Activated CD8-positive, alpha-beta T cell treated with anti-CD3 and anti-CD28 coated beads, Interleukin-2, amount 10 ng/mL, durations not matched to agents 7 days and 5 days (primary cell): ENCODE data around the gene SNX12. TPM values are rescaled to one million over a fixed set of nuclear protein-coding genes. Genes with fewer than 3 reads are reported as not detected.
"Not testable (repeated sequence)": the region's sequence is repeated elsewhere in the genome, so short reads cannot be mapped to it uniquely, and the experiment has no call there.

Source experiments
- ATAC-seq: fragments of 150-1000 bp; cut with Tn5 transposase; one replicate; pipeline ENCODE4 v1.10.0; 2021; ENCODE audit warnings: moderate library complexity
- CTCF ChIA-PET: fragments of 350-600 bp; sonication (Branson Sonifier 250); formaldehyde crosslinking; loops from one replicate; lab custom pipeline; 2021; ENCODE audit warnings: antibody characterized with exemption; lab: Charles Lee
- POLR2A ChIA-PET: fragments of 350-600 bp; sonication (Branson Sonifier 250); formaldehyde crosslinking; loops from one replicate; lab custom pipeline; 2021; ENCODE audit warnings: antibody characterized with exemption; lab: Charles Lee
- DNase-seq: peaks from one replicate; pipeline ENCODE4 v3.0.0-alpha.2; 2020
- H3K27ac Mint-ChIP-seq: one replicate; pipeline ENCODE4 v1.8.0; 2021; ENCODE audit warnings: mild to moderate bottlenecking, mixed read lengths
- H3K27me3 Mint-ChIP-seq: one replicate; pipeline ENCODE4 v1.8.0; 2021; ENCODE audit warnings: low read depth, mixed read lengths
- H3K36me3 Mint-ChIP-seq: one replicate; pipeline ENCODE4 v1.8.0; 2021; ENCODE audit warnings: low read depth, mixed read lengths
- H3K4me1 Mint-ChIP-seq: one replicate; pipeline ENCODE4 v1.8.0; 2021; ENCODE audit warnings: low read depth, mixed read lengths
- H3K4me3 Mint-ChIP-seq: one replicate; pipeline ENCODE4 v1.8.0; 2021; ENCODE audit warnings: mild to moderate bottlenecking, mixed read lengths
- H3K9me3 Mint-ChIP-seq: one replicate; pipeline ENCODE4 v1.8.0; 2022; ENCODE audit warnings: mixed read lengths; ENCODE audit not compliant: insufficient read depth
- total RNA-seq, 2 experiments: library from RNA; stranded (reverse); gene quantifications; one replicate each; pipeline ENCODE4 v1.2.3, GENCODE V29; 2021

Gene SNX12
- total RNA-seq, 2 experiments from 2014 or later, result 38.9 to 46.9 TPM

GRCh38 chrX:71056867-71057266 is 11.3 kb downstream of the SNX12 start:
- CTCF ChIA-PET, result no interaction called here
- ATAC-seq, result no peak

GRCh38 chrX:71053217-71053621 is 14.9 kb downstream of the SNX12 start:
- Mint-ChIP-seq H3K4me1 (peaks cover 23% of the 10 kb centered on the region), H3K27ac (no peak overlapping the region), H3K9me3 (no peaks in the 10 kb centered on the region), H3K27me3 (no peaks in the 10 kb centered on the region), H3K4me3 (no peak overlapping the region), H3K36me3 (peaks cover 17% of the 10 kb centered on the region)
- ATAC-seq, result no peak
- POLR2A ChIA-PET, result no interaction called here
- DNase-seq, result no peak
- CTCF ChIA-PET, result no interaction called here

More at GRCh38 chrX:71056867-71057266, 11.3 kb downstream of the SNX12 start:
- peaks cover 34% of the 10 kb centered on the region for H3K36me3 Mint-ChIP-seq
- no peaks in the 10 kb centered on the region for H3K27me3 Mint-ChIP-seq
- POLR2A ChIA-PET, result no interaction called here
- no peak for DNase-seq
- peaks cover 39% of the 10 kb centered on the region for H3K4me1 Mint-ChIP-seq
- H3K9me3 Mint-ChIP-seq, result no peaks in the 10 kb centered on the region
- H3K27ac Mint-ChIP-seq, result no peak overlapping the region
- no peak overlapping the region for H3K4me3 Mint-ChIP-seq

- CTCF ChIA-PET, result no interaction called here
- no peak overlapping the region for H3K27ac Mint-ChIP-seq
- H3K4me3 Mint-ChIP-seq, result peak overlapping the region; percentile 18
- ATAC-seq (no peak), DNase-seq (no peak)
- H3K27me3 Mint-ChIP-seq, result no peaks in the 10 kb centered on the region
- POLR2A ChIA-PET, result no interaction called here
- H3K4me1 Mint-ChIP-seq, result peaks cover 18% of the 10 kb centered on the region
- peaks cover 12% of the 10 kb centered on the region for H3K36me3 Mint-ChIP-seq
- no peaks in the 10 kb centered on the region for H3K9me3 Mint-ChIP-seq
Measured at GRCh38 chrX:71052721-71053120, 15.4 kb downstream of the SNX12 start.

GRCh38 chrX:71047891-71048290 is 20.2 kb downstream of the SNX12 start:
- H3K36me3 Mint-ChIP-seq, POLR2A ChIA-PET, ATAC-seq, CTCF ChIA-PET, DNase-seq, H3K4me1 Mint-ChIP-seq, H3K27ac Mint-ChIP-seq, H3K4me3 Mint-ChIP-seq, H3K9me3 Mint-ChIP-seq, H3K27me3 Mint-ChIP-seq: not testable (repeated sequence)

- Mint-ChIP-seq H3K27ac (no peak overlapping the region), H3K27me3 (no peaks in the 10 kb centered on the region), H3K36me3 (no peaks in the 10 kb centered on the region), H3K4me1 (no peaks in the 10 kb centered on the region), H3K9me3 (no peaks in the 10 kb centered on the region), H3K4me3 (no peak overlapping the region)
- ChIA-PET CTCF (no interaction called here), POLR2A (no interaction called here)
- DNase-seq (no peak), ATAC-seq (no peak)
Measured at GRCh38 chrX:71017396-71017939, 50.7 kb downstream of the SNX12 start.

Other genes with a start within 250 kb of the SNX12 start
- gene TEX11, start 159.6 kb downstream of the SNX12 start, total RNA-seq, result not detected
- 1 to 10 TPM; 1.0 to 1.7 TPM for gene SLC7A3, start 137.2 kb downstream of the SNX12 start, total RNA-seq
- 10 to 100 TPM; 12.7 to 14.2 TPM for gene FOXO4, start 27.5 kb upstream of the SNX12 start, total RNA-seq
- gene CXorf65, start 38.4 kb upstream of the SNX12 start, total RNA-seq, result 10 to 100 TPM; 12.7 to 17.6 TPM
- 100 to 1,000 TPM; 348 to 351 TPM for gene IL2RG, start 43.2 kb upstream of the SNX12 start, total RNA-seq
- 10 to 100 TPM; 49.0 to 50.2 TPM for gene MED12, start 50.3 kb upstream of the SNX12 start, total RNA-seq
- under 1 TPM; 0.74 to 0.83 TPM for gene NLGN3, start 76.5 kb upstream of the SNX12 start, total RNA-seq
- gene GJB1, start 154.9 kb upstream of the SNX12 start, total RNA-seq, result not detected
- 10 to 100 TPM; 31.9 to 33.4 TPM for gene ZMYM3, start 185.8 kb upstream of the SNX12 start, total RNA-seq
- gene NONO, start 215.3 kb upstream of the SNX12 start, total RNA-seq, result 100 to 1,000 TPM; 446 to 478 TPM
- 1 to 10 TPM; 5.4 to 5.5 TPM for gene ITGB1BP2, start 233.4 kb upstream of the SNX12 start, total RNA-seq